HG02571 (cell line): Measurements from ENCODE around the gene GADL1.

ENCODE experiments used
- ATAC-seq: cut with Tn5 transposase; IDR thresholded peaks from one replicate; pipeline ENCODE4 v1.9.1; 2021; ENCODE audit warnings: mild to moderate bottlenecking, moderate library complexity; ENCODE audit not compliant: unreplicated experiment

Gene GADL1

DNA sequence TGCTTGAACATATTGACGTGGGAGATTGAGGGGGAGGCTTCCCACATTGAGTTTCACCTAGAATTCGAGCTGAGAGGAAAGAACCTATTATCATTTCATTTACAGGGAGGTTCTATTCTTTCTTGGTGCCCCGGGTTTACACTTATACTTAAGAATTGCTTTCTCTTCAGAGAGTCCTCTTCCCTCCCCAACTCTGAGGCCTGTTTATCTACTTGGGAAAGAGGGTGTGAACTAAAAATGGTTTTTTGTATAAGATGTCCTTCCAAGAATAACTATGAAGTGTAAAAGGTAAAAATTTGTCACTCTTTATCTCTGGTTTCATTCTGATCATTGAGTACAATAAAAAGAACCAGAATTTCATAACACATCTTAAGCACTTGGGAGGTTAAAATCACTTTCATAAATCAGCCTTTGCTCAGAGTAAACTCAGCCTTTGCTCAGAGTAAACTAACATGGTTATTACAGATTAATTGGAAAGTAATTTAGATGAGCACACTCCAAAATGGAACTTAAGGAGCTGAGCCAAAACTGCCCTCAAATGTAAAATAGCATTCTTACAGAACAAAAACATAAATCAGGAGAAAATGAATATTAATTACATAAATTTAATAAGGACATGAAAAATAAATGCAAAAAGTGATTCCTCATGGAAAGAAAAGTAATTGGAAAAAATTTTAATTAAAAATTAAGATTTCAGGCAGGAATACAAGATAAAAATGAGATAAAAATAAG is 75.2 kb downstream of the GADL1 start:
- no peak for ATAC-seq

DNA sequence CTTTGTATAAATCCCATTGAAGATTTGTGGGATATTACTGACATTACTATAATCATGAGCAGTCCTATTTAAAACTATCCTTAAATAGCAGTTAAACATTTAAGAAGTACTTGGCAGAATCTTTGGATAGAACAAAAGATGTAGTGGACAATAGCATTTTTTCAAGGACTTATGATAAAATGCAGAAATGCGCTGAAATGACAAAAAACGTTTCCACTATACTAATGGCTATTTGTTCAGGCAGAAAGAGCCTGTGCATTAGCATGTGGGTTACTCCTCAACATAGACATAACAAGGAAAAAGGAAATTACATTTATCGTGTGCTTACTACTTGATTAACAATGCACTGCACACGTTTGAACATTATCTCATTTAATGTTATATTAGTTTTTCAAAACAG is 80.7 kb downstream of the GADL1 start:
- ATAC-seq, result no peak

DNA sequence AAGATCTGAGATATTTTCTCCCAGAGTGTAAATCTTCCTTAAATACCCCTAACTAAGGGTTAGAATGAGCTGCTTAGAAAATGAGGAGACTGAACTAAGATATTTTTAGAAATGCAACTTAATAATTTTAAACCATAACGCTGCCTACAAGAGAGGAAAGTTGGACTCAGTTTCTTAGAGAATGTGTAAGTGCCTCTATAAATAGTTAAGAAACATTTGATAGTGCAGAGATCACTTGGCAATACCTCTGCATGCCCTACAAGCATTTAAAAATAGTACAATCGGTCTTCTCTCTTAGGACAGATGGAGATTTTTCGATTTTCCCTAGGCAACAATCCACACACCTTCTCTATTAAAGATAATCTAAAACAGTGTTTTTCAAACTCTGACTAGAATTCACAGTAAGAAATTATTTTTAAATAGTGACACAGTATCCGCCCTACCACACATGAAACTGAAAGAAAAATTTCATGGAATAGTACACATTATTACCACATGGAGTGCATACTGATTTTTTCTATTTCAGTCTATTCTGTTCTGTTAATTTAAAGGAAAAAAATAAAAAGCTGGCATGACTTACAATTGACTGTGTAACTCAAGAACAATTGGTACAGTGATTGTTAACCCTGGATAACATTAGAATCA is 83.2 kb downstream of the GADL1 start:
- no peak for ATAC-seq

DNA sequence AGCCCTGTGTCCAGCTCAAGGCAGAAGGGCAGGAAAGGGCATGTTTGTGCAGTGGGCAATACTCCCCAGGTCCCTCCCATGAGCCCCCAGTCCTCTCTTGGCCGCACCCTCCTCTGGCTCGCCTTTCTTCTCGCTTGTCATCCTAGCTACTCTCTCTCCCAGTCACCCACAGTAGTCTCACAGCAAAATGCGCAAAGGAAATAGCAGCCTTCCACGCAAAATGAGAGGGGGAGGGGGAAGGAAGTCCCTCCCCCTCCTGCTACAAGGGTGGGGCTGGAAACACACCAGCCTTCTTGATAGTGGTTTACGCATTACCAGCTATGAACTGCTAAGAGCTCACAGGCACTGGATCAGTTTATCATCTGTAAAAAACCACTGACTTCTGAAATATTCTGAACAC is 83.8 kb downstream of the GADL1 start:
- ATAC-seq, result no peak

DNA sequence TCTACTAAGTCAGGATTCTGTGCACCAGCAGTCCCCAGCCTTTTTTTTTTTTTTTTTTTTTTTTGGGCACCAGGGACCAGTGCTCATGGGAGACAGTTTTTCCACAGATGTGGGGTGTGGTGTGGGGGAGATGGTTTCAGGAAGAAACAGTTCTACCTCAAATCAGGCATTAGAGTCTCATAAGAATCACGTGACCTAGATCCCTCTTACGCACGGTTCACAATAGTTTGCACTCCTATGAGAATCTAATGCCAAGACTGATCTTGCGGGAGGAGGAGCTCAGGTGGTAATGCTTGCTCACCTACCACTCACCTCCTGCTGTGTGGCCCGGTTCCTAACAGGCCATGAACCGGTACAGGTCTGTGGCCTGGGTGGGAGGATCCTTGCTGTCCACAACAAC is 88.8 kb downstream of the GADL1 start:
- no peak for ATAC-seq

DNA sequence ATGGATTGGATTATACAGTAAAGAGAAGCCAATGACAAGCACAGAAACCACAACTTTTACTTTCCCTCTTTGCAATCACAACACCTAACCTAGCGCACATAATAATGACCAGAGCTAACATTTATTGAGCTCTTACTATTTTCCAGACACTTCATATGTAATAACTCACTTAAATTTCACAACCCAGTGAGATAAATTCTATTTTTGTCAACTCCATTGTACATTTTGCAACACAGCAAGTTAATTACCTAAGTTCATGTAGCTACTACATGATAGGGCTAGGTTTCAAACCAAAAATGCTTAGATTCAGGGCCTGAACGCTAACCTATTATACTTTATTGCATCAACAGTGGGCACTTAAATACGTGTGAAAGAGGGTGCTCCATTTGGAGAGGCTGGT is 89.5 kb downstream of the GADL1 start:
- no peak for ATAC-seq

DNA sequence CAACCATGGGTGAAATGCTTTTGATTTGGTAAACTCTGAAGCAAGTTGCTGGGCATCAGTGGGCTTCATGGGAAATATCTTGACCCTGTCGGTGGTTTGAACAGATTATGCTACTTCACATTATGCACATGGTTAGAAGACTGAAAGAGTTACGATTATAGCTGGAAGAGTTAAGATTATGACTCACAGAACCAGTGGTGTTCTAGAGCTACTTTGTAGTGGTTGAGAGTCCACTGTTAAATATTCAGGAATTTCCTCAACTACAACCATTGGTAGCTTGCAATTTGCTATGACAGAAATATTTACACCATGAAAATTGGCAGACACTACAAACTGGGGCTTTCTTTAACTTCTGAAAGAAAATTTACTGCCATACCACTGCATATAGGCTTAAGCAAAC is 99.3 kb downstream of the GADL1 start:
- no peak for ATAC-seq

DNA sequence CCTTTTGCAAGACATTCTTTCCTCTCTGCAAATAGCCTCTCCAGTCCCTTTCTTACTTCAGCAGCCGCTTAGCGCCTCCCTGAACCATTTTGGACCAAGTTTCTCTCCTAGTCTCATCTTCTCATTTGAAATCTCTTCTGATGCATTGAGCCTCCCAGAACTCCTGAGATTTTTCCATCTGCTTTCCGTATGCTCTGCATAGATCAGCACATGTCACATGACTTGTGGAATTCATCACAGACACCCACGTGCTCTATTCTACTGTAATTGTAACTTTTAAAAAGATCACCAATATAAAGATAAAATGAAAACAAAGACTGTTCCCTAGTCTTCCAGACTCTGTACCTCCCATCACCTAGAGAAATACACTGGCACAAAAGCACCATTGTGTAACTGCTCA is 100.7 kb downstream of the GADL1 start:
- no peak for ATAC-seq

DNA sequence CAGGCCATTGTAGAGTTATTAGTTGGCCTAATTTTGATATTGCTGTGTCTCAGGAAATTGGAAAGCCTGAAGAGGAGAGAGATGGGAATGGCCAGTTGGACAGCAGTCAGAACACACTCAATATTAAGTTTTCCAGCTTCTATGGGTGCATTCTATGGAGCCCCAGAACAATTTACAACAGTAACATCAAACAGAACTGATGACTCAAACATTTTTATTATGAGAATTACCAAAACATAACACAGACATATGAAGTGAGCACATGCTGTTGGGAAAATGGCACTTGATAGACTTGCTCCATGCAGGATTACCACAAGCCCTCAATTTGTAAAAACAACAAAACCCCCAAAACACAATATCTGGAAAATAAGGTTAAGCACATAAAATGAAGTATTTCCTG is 104.3 kb downstream of the GADL1 start:
- ATAC-seq, result no peak

DNA sequence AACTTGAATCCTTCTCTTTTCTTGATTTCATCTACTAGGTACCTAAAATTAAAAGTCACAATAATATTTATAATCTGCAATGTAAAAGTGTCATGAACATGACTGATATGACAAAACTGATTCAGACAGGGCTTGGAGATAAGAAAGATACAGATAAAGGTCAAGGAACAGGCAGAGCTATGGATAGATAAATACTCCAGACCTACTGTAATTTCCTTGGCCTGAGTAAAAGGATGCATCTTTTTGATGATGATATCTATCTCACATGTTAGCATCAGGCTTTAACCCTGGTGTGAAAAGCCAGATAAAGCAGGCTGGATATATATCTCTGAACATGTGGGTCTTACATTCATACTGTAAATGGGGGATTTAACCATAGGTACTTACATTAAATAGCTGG is 108.1 kb downstream of the GADL1 start:
- no peak for ATAC-seq

DNA sequence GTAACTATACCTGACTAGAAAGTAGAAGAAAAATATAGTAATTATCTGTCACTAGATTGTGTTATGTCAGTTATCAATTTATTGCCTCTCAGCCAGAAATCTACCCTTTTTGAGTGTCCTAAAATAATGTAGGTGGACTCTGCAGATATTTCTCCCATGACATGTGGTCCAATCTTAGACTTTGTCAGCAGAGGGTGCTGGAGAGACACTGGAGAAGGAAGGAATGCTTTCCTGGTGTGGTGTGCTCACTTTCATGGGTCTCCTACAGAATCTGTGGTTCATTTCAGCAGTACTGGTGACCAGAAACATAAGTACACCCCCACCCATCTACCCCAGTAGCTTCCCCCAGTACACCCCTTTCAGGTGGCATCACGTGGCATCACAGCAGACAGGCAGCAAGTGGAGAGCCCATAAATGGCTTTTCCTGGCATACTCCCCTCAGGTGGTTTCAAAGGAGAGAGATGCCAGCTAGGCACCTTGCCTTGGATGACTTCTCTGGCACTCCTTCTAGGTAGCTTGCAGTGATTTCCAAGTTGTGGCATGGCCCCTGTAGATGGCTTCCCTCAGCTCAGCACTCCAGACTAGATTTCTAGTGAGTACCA is 114.7 kb downstream of the GADL1 start:
- no peak for ATAC-seq

DNA sequence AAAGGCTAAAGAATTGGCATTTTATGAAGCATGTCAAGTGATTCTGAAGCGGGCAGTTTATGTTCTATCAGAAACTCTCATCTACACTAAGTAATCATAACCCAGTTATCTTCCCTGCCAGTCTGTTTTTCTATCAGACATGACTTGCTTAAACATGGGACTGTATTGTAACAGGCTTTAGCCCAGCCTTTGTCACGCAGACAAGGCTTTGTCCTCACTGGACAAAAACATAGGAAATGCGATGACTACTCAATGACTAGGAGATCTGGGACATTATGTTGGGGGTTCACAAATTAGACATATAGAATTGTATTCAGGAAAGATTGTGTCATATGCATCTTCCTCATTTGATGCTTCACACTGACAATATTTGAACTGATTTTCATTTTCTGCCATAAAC is 115.5 kb downstream of the GADL1 start:
- no peak for ATAC-seq

DNA sequence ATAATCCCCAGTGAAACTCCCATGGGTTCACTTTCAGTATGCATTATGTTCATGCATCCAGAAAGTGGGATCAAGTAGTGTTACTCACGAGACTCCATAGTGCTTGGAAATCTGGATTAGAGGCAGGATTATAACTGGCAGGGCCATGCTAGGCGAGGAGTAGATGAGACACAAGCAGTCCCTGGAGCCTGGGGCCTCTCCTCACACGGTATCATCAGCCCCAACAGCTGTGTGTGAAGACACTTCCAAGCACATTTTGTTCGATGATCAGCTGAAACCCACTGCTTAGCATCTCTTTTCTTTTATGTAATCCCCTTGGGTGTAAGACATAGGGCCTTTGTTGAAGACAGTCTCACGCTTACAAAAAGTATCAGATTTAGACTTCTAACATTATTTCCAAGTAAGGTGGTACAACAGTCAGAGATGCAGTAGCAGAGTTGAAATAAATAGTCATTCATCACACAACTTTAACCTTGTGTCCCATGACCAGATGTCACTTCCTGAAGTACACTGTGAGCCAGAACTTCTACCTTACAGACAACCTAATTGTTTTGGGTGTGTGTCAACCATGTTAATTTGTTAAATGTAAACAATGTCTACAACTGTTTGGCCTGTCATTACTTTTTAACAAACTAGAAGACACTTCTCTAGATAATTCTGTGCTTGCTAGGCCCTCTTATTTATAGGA is 116.9 kb downstream of the GADL1 start:
- no peak for ATAC-seq

DNA sequence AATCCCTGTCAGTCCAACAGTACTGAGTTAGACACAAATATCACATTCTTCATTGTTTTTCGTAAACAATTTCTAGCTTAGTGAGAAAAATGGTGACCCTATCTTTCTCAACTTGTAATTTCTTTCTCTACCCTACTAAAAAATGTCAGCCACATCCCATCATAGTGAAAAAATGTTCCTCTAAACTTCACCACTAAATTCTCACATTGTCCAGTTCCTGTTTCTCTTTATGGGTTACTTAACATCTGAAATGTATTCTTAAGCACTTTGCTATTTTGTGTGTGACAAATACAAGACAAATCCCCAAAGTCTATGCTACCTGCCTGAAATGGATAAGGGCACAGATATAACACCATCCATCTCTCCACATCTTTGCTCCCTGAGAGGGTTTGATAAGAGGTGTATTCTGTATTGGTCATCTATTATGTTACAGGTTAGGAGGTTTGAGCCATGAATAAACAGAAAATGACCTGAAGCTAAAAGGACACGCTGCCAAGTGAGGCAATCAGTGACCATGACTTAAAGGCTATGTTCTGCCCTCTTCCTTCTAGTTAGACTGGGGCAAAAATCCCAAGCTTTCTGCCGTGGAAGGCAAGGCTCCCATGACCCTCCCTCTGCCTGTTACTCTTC is 118.2 kb downstream of the GADL1 start:
- ATAC-seq, result no peak

DNA sequence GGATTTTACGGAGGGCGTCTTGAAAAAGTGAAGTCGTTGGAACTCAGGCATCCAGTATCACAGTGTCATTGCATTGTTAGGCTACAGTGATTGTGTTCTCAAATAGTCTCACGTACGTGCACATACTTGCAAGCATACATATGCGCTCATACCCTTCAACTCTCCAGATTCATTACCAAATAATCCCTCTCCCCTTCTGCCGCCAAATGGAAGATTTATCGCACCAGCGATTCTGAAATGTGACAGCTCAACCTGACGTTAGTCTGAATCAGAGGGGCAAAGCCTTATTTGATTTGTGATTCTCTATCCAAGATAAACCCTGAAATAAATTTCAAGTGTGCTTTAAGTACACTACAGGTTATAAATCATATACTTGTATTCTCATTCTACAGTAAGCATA is 119.4 kb downstream of the GADL1 start:
- no peak for ATAC-seq

DNA sequence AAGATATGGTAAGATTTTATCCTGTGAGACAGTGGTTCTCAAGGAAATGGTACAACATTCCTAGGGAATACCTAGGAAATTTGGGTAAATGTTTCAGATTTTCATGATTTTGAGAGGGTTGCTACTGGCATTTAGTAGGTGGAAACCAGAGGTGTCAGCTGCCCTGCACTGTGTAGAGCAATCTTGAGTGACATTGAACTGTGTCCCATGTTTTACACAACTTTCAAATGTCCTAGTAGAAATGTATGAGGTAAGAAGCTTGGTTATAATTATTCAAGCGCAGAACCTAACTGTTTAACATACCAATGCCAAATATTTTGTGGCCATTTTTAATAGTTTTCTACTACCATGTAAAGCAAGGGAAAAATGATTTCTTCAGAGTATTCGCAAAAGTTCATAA is 120.4 kb downstream of the GADL1 start:
- ATAC-seq, result no peak

DNA sequence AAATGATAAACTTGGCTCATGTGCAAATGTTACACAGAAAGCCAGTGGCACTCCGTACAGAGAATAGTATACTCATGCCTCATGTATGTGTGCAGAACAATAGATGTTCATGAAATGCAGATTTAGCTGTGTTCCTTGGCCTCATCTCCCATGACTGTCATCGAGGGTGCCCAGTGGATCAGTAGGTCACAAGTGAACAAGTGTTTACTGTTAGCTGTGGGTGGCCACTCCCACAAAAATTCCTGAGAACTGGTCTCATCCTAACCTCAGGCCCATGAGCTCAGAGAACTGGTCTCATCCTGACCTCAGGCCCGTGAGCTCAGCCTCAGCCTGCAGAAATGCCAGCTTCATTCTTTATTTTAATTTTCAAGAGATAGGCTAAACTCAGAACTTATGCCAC is 124.1 kb downstream of the GADL1 start:
- ATAC-seq, result no peak

DNA sequence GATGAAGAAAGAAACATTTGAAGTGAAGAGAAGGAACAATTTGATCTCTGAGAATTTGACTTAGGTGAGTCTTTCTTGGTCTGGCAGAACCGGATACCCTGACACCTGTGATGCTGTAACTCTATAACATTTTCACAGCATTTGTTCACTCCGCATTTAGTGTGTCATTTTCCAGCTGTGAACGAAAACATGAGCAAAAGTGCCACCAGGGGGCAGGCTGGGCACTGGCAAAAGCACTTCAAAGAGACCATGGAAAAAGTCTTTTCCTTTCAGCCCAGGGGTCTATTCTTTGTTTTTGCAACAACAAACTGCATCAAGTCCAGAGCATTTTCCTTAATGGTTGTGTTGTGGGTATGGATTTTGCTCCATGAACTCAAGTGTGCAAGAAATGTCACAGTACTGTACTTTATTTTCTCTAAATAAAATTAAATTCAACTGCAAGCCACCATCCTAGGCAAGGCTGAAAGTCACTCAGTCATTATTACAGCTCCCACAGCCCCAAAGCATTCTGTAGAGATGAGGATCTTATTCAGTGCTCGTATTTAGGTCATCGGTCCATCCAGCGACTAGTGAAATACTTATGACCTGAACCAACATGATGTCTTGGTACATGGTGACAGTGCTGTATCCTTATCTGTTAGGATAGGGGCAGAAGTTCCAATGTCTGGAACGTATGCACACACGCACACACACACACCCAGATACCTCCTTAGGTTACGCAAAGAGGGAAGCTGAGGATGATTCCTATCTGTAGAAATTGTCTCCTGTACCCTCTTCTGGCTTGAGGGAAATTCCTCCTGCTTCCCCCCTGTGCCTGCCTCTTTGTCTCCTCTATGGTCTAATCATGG is 125.5 kb downstream of the GADL1 start:
- ATAC-seq, result no peak

DNA sequence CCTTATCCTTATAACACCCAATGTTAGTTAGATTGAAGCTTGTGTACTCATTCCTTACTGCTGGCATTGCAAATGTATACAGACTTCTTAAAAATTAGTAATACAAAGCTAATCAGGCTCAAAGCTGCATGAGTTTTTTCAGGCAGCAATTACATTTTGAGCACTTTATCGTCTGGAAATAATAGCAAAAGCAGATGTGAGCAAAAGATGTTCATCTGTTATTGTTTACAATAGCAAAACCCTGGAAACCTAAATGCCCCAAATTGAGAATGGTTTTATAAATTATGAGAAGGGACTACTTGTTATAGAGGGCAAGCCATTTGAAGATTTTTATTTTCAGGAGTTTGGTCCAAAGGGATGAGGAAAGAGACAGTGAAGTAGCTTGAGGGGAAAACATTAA is 126.4 kb downstream of the GADL1 start:
- no peak for ATAC-seq

DNA sequence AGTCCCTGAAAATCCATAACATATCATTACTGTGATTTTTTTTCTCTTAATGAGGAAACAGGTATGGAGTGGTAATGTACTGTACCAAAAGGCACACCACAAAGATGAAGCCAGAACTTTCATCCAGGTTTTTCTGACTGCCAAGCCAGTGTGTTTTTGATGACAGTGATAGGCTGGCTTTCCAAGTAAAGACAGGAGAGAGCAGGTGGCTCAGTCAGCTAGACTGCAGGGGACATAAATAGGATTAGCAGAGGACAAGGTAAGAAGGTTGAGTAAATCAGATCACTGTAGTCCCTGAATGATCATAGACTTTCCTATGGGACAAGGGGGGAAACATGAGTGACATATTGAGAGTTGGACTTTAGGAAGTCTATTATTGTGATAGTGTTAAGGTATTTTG is 127.9 kb downstream of the GADL1 start:
- no peak for ATAC-seq

DNA sequence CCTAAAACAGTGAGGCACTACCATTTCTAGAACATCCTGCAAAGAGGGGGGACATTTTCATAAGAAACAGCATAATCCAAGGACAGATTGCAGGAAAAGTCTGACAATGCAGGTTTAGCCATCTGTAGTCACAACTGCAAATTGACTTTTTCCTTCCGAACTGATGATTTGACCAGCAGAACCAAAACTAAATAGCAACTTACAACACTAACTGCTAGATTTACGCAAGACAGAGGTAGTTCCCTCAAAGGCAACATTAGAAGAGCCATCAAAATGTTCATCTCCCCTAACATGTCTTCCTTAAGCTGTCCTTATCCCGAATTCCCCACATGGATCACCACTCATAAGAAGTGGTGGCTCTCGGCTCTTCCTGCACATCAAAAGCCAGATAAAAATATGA is 129.6 kb downstream of the GADL1 start:
- ATAC-seq, result no peak
